ENCODE data around the gene KIAA0753.

- TF ChIP-seq POLR2A (IDR thresholded peaks at IDR 0.05; ENCODE audit: low read depth, low read length) (no peak), POLR2AphosphoS5 (IDR thresholded peaks at IDR 0.05; ENCODE audit: low read depth, low read length) (no peak), SPI1 (IDR thresholded peaks at IDR 0.05; ENCODE audit: low read depth, low read length) (no peak), TAF1 (IDR thresholded peaks at IDR 0.05; ENCODE audit: low read depth, low read length) (no peak), POU2F2 (IDR thresholded peaks at IDR 0.05; ENCODE audit: low read depth, low read length) (no peak)
Observed at GRCh38 chr17:6674586-6674985, 34.1 kb upstream of the KIAA0753 start.

Measured in GM12891 (cell line).